AG10803 (cell line): ENCODE measurements around the gene IGF1R.
"Not testable (repeated sequence)": the region's sequence is repeated elsewhere in the genome, so short reads cannot be mapped to it uniquely, and the experiment has no call there.

ENCODE experiments used
- DNase-seq: peaks from one replicate; pipeline ENCODE4 v3.0.0; 2010; ENCODE audit warnings: low read depth
- H3K4me3 ChIP-seq: 2 replicates; pipeline ENCODE4 v1.5.1; 2011; ENCODE audit warnings: mild to moderate bottlenecking, low read length, control low read depth
- CTCF ChIP-seq: conservative IDR thresholded peaks from 2 replicates; pipeline ENCODE4 v1.5.1; 2011; ENCODE audit warnings: mild to moderate bottlenecking, low read length, control low read depth, inconsistent platforms

IGF1R gene

GRCh38 chr15:98612490-98613110, 35.7 kb upstream of the IGF1R start:
- no peak for TF ChIP-seq CTCF
- DNase-seq = peak; percentile 2
- no peak overlapping the region; the same call in 1 of the 2 replicates for H3K4me3 ChIP-seq

- no peak for DNase-seq
- TF ChIP-seq CTCF = no peak
- no peak overlapping the region for H3K4me3 ChIP-seq
These were observed 33.7 kb upstream of the IGF1R start for GRCh38 chr15:98614681-98615080.

- DNase-seq = no peak
- H3K4me3 ChIP-seq = no peak overlapping the region
- no peak for TF ChIP-seq CTCF
These were observed 31.9 kb upstream of the IGF1R start for GRCh38 chr15:98616397-98616796.

- TF ChIP-seq CTCF = no peak
- no peak for DNase-seq
- no peak overlapping the region for H3K4me3 ChIP-seq
These were observed 30.9 kb upstream of the IGF1R start for GRCh38 chr15:98617328-98617980.

- not testable (repeated sequence) for DNase-seq, H3K4me3 ChIP-seq
These were observed 29.8 kb upstream of the IGF1R start for GRCh38 chr15:98618576-98618975.

- DNase-seq = no peak
- H3K4me3 ChIP-seq = no peak overlapping the region
- no peak for TF ChIP-seq CTCF
These were observed 28.3 kb upstream of the IGF1R start for GRCh38 chr15:98620020-98620419.

GRCh38 chr15:98621021-98621420, 27.3 kb upstream of the IGF1R start:
- DNase-seq = no peak
- H3K4me3 ChIP-seq = no peak overlapping the region
- no peak for TF ChIP-seq CTCF

GRCh38 chr15:98625614-98626013, 22.7 kb upstream of the IGF1R start:
- DNase-seq = no peak
- no peak overlapping the region for H3K4me3 ChIP-seq
- TF ChIP-seq CTCF = no peak
